Activated T-cell treated with anti-CD3 and anti-CD28 coated beads for 1 hour (primary cell): ENCODE data around the gene PIK3CG.
"Not testable (repeated sequence)": the region's sequence is repeated elsewhere in the genome, so short reads cannot be mapped to it uniquely, and the experiment has no call there.

ENCODE experiments used
- DNase-seq: peaks from one replicate; pipeline ENCODE4 v3.0.0-alpha.2; 2020; ENCODE audit warnings: low read depth

The PIK3CG gene

GRCh38 chr7:106938803-106939202 is 73.7 kb downstream of the PIK3CG start:
- no peak for DNase-seq

DNA sequence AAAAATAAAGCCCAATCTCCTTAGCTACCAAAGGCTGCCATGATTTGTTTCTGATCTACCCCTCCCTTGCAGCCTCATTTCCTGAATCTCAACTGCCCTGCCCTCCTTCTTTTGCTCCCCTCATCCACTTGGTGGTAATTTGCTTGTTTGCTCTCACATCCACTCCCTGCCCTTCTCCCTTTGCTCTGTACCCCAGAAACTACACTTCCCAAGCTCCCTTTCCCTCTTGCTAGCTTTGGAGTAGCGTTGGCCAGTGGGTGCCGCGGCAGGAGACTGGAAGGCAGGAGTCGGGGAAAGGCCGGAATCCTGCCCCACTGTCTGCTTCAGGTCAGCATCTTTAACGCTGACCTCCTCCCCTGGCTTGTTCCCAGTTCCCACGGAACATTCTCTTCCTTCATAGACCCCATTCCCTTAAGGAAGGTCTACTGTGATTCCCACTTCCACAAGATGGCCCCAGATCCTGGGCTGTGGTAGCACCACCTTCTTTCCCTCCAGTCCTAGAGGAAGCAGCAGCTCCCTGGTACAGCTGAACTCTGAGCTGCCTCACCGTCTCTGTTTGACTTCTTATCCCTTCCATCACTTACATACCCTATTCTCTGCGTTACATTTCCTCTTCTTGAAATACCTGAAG is 79.1 kb downstream of the PIK3CG start:
- no peak for DNase-seq

DNA sequence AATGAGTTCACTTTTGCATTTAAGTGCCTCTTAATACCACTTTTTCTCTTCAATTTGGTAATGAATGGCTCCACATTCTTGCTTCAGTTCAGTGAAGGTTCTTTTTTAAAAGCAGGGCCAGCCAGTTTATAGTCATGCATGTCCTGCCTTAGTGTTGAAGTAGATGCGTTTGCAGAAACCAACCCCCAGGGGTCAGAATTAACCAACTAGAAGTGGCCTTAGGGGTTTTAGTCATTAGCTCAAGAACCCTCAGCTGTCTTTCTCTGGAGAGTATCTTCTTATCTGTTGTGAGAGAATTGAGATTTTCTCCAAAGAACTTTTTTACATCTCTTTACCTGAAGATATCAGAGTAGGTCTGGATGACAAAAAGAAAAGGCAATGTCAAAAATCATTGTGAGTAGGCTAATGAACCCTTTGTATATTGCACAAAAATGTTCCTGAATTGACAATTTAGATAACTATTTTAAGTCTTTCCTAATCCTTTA is 82.2 kb downstream of the PIK3CG start:
- no peak for DNase-seq

DNA sequence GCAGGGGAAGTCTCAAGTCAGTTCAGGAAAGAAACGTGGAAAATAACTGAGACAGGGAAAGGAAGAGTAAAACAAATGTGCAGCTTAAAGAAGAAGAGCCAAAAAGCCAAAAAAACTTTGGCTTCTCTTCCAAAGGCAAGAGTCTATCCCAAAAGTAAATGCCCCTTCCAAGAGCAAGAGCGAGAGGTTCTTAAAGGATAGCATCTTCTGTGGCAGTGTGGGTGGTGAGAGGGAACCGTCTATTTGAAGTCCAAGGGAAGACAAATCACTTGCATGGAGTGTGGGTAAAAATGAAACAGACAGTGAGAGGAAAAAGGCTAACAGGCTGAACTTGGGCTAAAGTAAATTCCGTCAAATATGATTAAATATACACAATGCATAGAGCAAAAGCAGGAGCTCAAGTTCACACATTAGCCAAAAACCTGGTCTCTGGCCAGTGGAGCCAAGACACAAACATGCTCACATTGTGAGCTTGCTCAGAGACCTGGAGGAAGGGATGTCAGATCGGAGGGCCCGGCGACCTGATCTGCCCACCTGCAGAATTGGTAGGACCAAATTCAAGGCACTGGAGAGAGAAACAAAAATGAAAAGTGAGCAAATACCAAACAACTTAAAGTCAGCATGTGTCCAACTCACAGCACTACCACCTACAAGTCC is 87.0 kb downstream of the PIK3CG start:
- no peak for DNase-seq

GRCh38 chr7:106952658-106953231 is 87.7 kb downstream of the PIK3CG start:
- DNase-seq: no peak

DNA sequence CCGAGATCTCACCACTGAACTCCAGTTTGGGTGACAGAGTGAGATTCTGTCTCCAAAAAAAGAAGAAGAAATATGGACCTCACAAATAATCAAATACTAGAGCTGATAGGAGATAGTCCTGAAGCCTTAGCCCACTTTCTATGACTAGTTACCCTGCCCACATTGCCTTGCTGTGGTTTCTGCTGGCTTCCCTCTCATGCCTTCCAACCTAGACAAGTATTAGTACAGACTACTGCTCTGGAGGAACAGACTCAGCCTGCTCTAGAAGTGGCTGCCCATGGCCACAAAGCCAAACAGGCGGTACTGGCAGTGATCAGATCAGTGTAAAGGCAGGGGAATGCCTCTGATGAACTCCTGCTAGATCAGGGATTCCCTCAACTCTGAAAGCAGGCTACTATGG is 89.8 kb downstream of the PIK3CG start:
- no peak for DNase-seq

DNA sequence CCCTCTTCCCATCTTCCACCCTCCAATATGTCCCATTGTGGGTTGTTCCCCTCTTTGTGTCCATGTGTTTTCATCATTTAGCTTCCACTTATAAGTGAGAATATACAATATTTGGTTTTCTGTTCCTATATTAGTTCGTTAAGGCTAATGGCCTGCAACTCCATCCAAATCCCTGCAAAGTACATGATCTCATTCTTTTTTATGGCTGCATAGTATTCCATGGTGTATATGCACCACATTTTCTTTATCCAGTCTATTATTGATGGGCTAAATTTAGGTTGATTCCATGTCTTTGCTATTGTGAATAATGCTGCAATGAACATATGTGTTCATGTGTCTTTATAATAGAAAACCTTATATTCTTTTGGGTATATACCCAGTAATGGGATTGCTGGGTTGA is 90.8 kb downstream of the PIK3CG start:
- DNase-seq: not testable (repeated sequence)
